Stimulated activated CD4-positive, alpha-beta T cell treated with anti-CD3 and anti-CD28 coated beads, Interleukin-4, amount 100 ng/mL, for 1 hour (primary cell): Measurements from ENCODE around the gene MT1B.
"Not testable (repeated sequence)": the region's sequence is repeated elsewhere in the genome, so short reads cannot be mapped to it uniquely, and the experiment has no call there.

ENCODE experiments used
- DNase-seq: peaks from one replicate; pipeline ENCODE4 v3.0.0-alpha.2; 2020

MT1B gene

DNA sequence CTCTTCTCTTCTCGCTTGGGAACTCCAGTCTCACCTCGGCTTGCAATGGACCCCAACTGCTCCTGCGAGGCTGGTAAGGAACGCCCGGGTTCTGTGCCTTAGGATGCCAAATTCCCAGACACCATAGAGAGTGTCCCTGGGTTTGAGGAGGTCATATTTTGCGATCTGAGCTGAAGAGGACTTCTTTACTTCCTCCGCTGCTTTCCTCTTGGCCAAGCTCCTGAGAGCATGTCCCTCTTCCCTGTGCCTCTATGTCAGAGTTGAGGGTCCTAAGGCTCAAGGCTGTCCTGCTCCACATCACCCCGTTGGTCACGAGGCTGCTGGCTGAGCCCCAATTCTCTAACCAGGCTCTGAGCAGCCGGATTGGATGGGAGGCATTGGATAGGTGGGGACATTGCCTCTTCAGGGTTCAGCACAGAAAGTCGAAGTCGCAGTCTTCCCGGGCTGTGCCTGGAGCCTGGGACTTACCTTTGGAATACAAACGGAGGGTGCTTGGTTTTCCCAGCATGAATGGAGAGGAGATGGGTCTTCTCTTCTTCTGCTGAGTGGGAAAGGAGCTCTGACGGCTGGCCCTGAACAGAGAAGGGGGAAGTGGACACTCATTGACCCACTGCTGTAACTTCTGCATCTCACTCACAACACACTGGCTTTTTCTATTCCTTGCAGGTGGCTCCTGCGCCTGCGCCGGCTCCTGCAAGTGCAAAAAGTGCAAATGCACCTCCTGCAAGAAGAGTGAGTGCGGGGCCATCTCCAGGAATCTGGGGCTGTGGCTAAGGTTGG lies 18.3 kb downstream of the MT1B start:
- no peak for DNase-seq

GRCh38 chr16:56670620-56670934 lies 18.9 kb downstream of the MT1B start:
- no peak for DNase-seq

DNA sequence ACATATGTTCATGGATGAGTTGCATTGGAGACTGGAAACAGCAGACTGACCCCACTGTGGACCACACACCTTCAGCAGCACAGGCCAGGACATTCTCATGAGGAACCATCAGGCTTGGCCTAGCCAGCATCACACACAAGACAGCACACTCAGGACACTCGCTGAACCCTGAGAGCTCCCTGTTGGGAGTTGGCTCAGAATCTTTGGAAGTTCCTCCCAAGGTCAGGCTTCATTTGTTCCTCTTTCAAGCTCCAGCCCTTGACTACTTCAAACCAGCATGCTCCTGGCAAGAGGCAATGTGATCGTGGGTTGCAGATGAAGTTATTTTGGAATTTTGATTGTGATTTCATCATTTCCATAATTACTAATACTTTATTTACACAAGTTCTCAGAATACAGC lies 20.0 kb downstream of the MT1B start:
- DNase-seq = not testable (repeated sequence)

- DNase-seq = not testable (repeated sequence)
These were observed 20.5 kb downstream of the MT1B start for GRCh38 chr16:56672171-56672570.

- DNase-seq = no peak
These were observed 21.3 kb downstream of the MT1B start for GRCh38 chr16:56672761-56673536.

DNA sequence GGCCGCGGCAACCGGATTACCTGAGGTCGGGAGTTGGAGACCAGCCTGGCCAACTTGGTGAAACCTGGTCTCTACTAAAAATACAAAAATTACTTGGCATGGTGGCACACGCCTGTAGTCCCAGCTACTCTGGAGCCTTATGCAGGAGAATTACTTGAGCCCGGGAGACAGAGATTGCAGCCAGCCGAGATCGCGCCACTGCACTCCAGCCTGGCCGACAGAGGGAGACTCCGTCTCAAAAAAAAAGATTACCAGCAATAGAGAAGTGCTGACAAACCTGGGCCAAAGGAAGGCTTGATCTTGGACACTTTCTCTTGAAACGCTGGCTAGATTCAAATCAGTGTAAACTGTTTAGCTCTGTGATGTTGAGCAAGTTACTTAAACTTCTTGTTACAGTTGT lies 22.2 kb downstream of the MT1B start:
- peak; percentile 20 for DNase-seq

GRCh38 chr16:56674570-56674969 lies 22.9 kb downstream of the MT1B start:
- not testable (repeated sequence) for DNase-seq

DNA sequence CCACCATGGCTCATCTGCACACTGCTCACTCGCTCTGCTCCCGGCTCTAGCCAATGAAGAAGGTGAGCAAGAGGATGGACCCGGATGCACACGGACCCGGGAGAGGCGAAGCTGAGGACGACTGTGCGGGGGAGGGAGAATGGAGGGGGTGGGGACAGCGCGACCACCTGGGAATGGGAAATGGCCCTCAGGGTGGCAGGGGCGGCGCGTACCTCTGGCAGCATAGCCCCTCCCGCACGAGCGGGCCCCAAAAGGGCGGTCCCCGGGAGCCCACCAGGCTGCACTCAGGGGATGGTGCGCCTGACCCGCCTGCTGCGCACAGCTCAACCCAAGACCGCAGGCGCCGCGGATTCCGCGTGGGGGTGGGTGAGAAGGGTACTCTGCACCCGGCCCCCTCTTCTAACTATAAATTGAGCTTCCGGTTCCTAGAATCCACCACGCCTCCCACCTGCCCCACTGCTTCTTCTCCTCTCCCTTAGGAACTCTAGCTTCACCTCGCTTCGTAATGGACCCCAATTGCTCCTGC lies 24.1 kb downstream of the MT1B start:
- peak; percentile 70 for DNase-seq

- DNase-seq = no peak
These were observed 25.8 kb downstream of the MT1B start for GRCh38 chr16:56677474-56677873.

- no peak for DNase-seq
These were observed 27.5 kb downstream of the MT1B start for GRCh38 chr16:56679078-56679730.

DNA sequence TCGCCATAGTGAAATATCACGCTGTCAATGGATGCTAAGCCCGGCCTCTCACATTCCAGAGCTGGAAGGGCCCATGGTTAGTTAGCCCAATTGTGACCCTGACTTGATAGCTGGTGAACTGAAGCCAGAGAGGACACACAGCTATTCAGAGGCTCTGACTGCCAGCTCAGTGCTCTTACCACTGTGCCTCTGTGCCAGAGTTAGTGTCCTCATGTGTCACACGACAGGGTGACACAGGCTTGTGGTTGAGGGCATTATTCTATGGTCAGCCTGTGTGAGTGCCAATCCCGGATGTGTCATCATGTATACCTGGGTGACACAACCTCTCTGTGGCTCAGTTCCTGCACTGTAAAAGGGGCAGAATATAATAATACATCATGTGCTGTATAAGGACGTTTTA lies 28.1 kb downstream of the MT1B start:
- DNase-seq = no peak

GRCh38 chr16:56681939-56682702 lies 30.4 kb downstream of the MT1B start, which contains the start of gene MT1X:
Gene MT1X, plus strand, starts transcription at chr16:56682470. Its CDS starts 71 bp downstream, at chr16:56682541.
- DNase-seq = peak; percentile 92

DNA sequence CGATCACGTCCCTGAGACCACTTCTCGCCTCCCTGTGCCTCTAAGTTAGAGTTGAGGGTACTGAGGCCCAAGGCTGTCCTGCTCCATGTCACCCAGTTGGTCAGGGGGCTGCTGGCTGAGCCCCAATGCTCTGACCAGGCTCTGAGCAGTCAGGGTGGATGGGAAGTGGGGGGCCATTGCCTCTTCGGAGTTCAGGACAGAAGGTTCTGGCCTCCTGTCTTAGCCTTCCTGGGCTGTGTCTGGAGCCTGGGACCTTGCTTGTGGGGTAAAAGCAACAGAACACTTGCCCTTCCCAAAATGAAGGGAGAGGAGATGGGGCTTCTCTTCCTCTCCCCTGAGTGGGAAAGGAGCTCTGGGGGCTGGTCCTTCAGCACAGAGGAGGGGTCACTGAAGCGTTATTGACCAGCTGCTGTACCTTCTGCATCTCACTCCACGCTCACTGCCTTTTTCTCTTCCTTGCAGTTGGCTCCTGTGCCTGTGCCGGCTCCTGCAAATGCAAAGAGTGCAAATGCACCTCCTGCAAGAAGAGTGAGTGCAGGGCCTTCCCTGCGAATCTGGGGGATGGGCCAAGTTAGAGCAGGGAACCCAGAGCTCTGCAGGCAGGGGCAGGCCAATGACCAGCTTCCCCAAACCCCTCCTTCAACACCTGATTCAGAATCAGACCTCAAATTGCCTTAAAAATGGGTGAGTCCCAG lies 31.2 kb downstream of the MT1B start:
- no peak for DNase-seq

GRCh38 chr16:56683424-56684172 lies 31.9 kb downstream of the MT1B start:
- DNase-seq = no peak

DNA sequence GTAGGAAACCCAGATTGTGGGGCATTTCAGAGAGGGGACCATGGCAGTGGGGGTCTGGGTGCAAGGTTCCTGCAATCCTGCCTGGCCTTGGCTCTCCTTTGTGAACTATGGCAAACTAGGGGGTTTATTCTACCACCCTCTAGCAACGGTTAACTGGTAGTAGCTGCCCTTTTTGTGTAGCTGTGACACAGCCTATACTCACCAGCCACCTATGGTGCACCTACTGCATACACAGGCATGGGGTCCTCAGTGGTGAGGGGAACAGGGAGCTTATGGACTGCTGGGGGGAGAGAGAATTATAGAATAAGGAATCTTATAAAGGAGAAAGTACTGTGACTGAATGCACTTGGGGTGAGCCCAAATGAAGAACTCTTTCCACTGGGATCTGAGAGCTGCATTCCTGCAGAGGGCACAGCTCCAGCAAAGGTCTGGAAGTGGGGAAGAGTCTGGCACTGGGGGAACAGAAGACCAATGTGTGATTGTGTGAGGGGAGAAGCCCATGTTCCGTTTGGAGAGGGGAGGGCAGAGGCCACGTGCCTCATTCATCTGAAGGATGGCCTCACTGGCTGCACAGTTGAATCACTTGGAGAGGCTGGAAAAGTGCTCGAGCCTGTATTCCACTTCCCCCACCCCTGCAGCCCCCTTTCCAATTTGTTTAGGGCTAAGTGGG lies 32.7 kb downstream of the MT1B start:
- no peak for DNase-seq

DNA sequence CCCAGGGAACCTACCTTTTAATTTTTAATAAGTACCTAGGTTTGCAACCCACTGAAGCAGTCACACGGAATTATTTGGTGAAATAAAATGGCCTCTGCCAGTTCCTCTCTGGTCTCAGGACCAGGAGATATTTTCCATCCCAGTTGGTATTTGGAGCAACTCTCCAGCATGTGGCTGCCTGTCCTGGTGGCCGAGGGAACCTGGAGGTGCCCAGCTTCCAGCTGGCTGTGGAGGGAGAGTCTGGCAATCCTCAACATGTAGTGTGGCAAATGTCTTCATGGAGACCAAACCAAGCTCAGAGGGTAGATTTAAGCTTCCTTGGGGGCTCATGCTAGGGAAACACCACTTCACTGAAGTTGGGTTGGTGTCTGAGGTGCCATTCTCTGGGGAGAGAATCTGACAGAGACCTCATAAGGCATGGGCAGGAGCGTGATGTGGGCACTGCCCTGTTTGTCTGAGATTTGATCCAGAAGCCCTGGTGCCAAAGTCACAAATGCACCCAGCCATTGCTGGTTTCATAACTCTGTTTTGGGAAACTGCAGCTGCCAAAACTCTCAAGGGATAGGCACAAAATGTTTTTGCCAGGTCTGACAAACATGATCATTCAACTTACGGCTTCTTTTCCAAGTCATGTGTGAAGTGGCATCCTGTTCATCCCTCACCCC lies 33.4 kb downstream of the MT1B start:
- no peak for DNase-seq

DNA sequence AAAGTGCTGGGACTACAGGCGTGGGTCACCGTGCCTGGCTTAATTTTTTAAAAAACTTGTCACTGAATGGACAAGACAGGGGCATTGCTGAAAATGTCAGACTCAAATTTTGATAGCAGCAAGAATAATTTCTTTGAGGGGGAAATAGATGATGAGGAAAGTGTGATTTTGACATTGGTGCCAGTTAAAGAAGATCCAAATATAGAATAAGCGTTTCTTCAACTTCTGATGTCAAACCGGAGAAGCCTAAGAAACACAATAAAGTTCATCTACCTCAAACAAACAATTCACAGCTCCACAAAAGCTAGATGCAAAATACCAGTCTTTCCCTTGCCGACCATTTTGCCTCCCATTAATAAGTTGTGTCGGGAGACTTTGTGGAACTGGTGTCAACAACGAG lies 35.1 kb downstream of the MT1B start:
- DNase-seq = no peak

DNA sequence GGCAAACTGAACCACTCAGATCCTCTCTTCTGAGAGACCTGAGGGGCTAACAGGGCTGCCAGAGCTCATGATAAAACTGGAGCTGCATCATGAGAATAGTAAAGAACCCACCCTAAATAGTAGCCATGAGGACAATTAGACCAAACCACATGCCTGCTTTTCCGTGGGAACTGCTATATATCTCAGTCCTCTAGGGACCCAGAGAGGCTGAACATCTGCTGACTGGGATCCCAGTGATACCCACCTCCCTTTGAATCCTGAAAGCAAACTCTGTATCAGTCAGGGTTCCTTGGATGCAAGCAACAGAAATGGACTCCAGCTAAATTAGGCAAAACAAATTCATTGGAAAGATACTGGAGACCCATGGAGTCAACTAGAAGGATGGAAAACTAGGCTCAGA lies 37.1 kb downstream of the MT1B start:
- no peak for DNase-seq

DNA sequence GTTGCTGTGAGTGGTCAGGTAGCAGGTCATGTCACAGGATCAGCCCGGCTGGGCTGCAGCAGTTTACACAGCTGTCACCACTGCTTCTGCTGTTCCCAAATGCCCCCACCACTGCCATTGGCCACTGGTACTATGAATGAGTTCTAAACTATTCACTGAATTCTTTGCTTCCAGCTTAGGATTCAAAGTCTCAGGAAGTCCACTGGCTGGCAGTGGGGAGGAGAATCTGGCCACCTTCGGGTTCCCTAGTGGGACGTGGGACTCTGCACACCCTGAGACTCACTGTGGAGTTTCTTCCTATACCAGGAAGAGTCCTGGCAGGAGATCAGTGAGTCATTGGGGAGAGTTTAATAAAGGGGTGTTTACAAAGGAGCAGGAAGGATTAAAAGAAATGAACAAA lies 37.5 kb downstream of the MT1B start:
- no peak for DNase-seq

- DNase-seq = no peak
These were observed 38.9 kb downstream of the MT1B start for GRCh38 chr16:56690420-56691122.
